ENCODE measurements around the gene COL18A1. TPM values are rescaled to one million over a fixed set of nuclear protein-coding genes. Genes with fewer than 3 reads are reported as not detected.
"Not testable (repeated sequence)": the region's sequence is repeated elsewhere in the genome, so short reads cannot be mapped to it uniquely, and the experiment has no call there.

Gene COL18A1
- polyA plus RNA-seq, 2 of the 4 experiments (the other 2 are of a cell fraction) = 17.3 to 88.4 TPM

DNA sequence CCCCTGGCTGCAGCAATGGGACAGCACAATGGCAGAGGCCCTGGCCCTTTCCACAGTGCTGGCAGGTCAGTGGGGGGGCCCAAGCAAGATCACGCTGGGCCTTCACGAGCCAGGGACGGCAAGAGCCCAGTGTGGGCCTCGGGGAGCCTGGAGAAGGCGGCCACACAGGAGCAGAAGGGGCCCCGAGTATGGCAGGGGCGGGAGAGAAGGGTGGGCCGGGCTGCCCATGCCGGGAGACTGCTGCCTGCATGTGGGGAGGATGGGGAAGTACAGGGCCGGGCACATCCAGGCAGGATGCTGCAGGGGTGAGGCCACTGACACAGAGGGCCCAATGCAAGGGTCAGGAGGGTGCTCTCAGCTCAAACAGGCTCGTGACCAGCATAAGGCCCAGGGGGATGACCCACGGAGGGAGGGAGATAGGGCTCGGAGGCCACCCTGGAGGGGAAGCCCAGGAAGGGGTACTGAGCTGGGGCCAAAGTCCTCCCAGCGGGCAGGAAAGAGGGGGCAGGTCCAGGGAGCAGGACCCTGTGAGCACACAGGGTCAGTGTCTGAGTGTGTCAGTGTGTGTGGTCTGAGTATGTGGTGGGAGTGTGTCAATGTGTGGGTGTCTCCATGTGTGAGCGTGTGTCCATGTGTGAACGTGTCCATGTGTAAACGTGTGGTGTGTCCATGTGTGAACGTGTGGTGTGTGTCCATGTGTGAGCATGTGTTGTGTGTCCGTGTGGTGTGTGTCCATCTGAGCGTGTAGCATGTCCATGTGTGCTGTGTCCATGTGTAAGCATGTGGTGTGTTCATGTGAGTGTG lies 124.2 kb downstream of the COL18A1 start (continued):
- TF ChIP-seq MAZ (IDR thresholded peaks at IDR 0.05; ENCODE audit: borderline replicate concordance, low read depth, low read length) (no peak), TFCP2L1 (CRISPR knock-in tag; IDR thresholded peaks at IDR 0.05) (no peak), MAFK (IDR thresholded peaks at IDR 0.05; ENCODE audit: partially characterized antibody) (no peak)

- POLR2A ChIA-PET = no interaction called here
- TF ChIP-seq MYC (IDR thresholded peaks at IDR 0.05; ENCODE audit: borderline replicate concordance, low read length) (no peak), RAD21 (conservative IDR thresholded peaks at IDR 0.05 in 1 of 2, IDR thresholded peaks at IDR 0.05 in 1 of 2) (no peak), NR3C1 (IDR thresholded peaks at IDR 0.05) (no peak), JUN (IDR thresholded peaks at IDR 0.05) (no peak), RNF2 (IDR thresholded peaks at IDR 0.05; ENCODE audit: borderline replicate concordance, low read depth) (no peak), TFCP2L1 (CRISPR knock-in tag; IDR thresholded peaks at IDR 0.05) (no peak), MAZ (IDR thresholded peaks at IDR 0.05; ENCODE audit: borderline replicate concordance, low read depth, low read length) (no peak), CBX2 (IDR thresholded peaks at IDR 0.05; ENCODE audit: borderline replicate concordance, low read depth) (no peak), SREBF2 (IDR thresholded peaks at IDR 0.05) (no peak)
- no peak overlapping the region for H3K27ac ChIP-seq
- H3K4me1 ChIP-seq = no peaks in the 10 kb centered on the region
- ATAC-seq (no peak), DNase-seq (ENCODE audit: low read depth in 1 of 2, low spot score in 1 of 2) (no peak), FAIRE-seq (no peak)
- H3K9me3 ChIP-seq = no peaks in the 10 kb centered on the region
- H3K4me2 ChIP-seq = no peak overlapping the region
- 85% methylated on average over 11 of the region's 11 CpGs for WGBS (ENCODE audit: missing lambda C conversion rate)
- H3K4me3 ChIP-seq = no peak overlapping the region
- CTCF ChIA-PET = no interaction called here
Measured at GRCh38 chr21:45529785-45530422, 124.9 kb downstream of the COL18A1 start.

- ATAC-seq (no peak), DNase-seq (ENCODE audit: low read depth in 1 of 2, low spot score in 1 of 2) (no peak), FAIRE-seq (no peak)
- Histone ChIP-seq H3K4me2 (no peak overlapping the region), H3K9me3 (no peaks in the 10 kb centered on the region), H3K4me3 (no peak overlapping the region), H3K4me1 (no peaks in the 10 kb centered on the region), H3K27ac (no peak overlapping the region)
- TF ChIP-seq POLR2A (IDR thresholded peaks at IDR 0.05; ENCODE audit: low read length) (no peak), FOSL2 (IDR thresholded peaks at IDR 0.05) (no peak), FOSL2 (CRISPR knock-in tag; IDR thresholded peaks at IDR 0.05) (no peak), BHLHE40 (IDR thresholded peaks at IDR 0.05; ENCODE audit: low read depth, low read length) (no peak), JUN (IDR thresholded peaks at IDR 0.05) (no peak), MAFK (IDR thresholded peaks at IDR 0.05; ENCODE audit: partially characterized antibody) (no peak)
- WGBS (ENCODE audit: missing lambda C conversion rate) = 96% methylated on average over 37 of the region's 50 CpGs
- CTCF ChIA-PET = interaction anchor here (1.6 kb wide), 1 partner anchor 26 kb away, joined by 4 read pairs; no protein-coding TSS in a partner anchor
- POLR2A ChIA-PET = no interaction called here
Measured at GRCh38 chr21:45530423-45531113, 125.6 kb downstream of the COL18A1 start.

DNA sequence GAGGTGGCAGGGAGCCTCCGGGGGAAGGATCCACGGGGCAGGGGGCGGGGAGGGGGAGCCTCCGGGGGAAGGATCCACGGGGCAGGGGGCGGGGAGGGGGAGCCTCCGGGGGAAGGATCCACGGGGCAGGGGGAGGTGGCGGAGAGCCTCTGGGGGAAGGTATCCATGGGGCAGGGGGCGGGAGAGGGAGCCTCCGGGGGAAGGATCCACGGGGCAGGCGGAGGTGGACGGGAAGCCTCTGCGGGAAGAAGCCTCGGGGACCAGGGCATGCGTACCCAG lies 126.1 kb downstream of the COL18A1 start:
- H3K4me3 ChIP-seq; FAIRE-seq; DNase-seq (ENCODE audit: low read depth in 1 of 2, low spot score in 1 of 2); H3K4me1 ChIP-seq; H3K9me3 ChIP-seq; POLR2A ChIA-PET; H3K4me2 ChIP-seq; ATAC-seq; H3K27ac ChIP-seq: not testable (repeated sequence)
- CTCF ChIA-PET = interaction anchor here (1.3 to 1.7 kb wide), 3 partner anchors 14 to 48 kb away, joined by 3 to 4 read pairs (median 4); no protein-coding TSS in a partner anchor
- WGBS (ENCODE audit: missing lambda C conversion rate) = 97% methylated on average over 6 of the region's 17 CpGs

DNA sequence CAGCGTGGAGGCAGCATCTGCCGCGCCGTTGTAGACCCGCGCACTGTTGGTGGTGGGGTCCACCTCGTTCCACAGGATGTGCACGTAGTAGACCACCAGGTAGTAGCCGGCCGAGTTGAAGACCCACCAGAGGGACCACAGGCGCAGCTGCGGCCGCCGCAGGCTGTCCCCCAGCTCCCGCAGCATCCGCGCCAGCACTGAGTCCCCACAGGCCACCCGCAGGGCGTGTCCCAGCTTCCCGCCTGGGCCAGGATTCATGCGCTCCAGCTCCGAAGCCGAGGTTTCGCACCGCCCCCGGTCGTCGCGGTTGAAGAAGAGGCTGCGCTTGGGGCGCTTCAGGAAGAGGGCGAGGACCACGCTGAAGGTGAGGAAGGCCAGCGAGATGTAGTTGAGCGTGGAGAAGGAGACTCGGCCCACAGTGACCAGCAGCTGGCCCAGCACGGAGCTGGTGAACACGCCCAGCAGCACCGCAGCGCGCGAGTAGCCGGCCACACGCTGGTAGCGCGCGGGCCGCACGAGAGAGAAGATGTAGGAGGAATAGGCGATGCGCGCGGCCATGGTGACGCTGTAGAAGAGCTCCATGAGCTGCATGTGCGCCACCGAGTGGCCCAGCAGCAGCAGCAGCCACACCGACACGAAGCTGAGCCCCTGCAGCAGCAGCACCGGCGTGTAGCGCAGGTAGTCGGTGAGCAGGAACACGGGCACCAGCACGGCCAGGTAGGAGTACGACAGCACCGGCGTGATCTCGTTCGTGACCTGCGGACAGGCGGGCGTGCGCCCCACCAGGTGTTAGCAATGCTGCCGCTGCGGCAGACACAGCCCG lies 126.6 kb downstream of the COL18A1 start:
- CTCF ChIA-PET = interaction anchor here (1.3 to 1.7 kb wide), 3 partner anchors 14 to 48 kb away, joined by 3 to 4 read pairs (median 4); no protein-coding TSS in a partner anchor
- Histone ChIP-seq H3K4me3 (no peak overlapping the region), H3K9me3 (no peaks in the 10 kb centered on the region), H3K4me2 (no peak overlapping the region), H3K27ac (no peak overlapping the region), H3K4me1 (no peaks in the 10 kb centered on the region)
- ATAC-seq (no peak), FAIRE-seq (no peak), DNase-seq (ENCODE audit: low read depth in 1 of 2, low spot score in 1 of 2) (no peak)
- 97% methylated on average over 53 of the region's 76 CpGs for WGBS (ENCODE audit: missing lambda C conversion rate)
- POLR2A ChIA-PET = no interaction called here
- no peak for TF ChIP-seq TFCP2L1 (CRISPR knock-in tag; IDR thresholded peaks at IDR 0.05)
- TF ChIP-seq HDAC2 (IDR thresholded peaks at IDR 0.05) = no peak
- TF ChIP-seq GATA3 (IDR thresholded peaks at IDR 0.05; ENCODE audit: borderline replicate concordance) = no peak
- no peak for TF ChIP-seq HOXB13 (CRISPR knock-in tag; IDR thresholded peaks at IDR 0.05; ENCODE audit: low read depth)
- TF ChIP-seq KDM5A (IDR thresholded peaks at IDR 0.05) = no peak
- no peak for TF ChIP-seq HEYL (CRISPR knock-in tag; IDR thresholded peaks at IDR 0.05)
- TF ChIP-seq HOXA7 (CRISPR knock-in tag; IDR thresholded peaks at IDR 0.05) = no peak
- TF ChIP-seq SMC3 (IDR thresholded peaks at IDR 0.05) = no peak
- no peak for TF ChIP-seq SREBF2 (IDR thresholded peaks at IDR 0.05)
- no peak for TF ChIP-seq CBX8 (IDR thresholded peaks at IDR 0.05)
- TF ChIP-seq PHF8 (IDR thresholded peaks at IDR 0.05; ENCODE audit: borderline replicate concordance, low read depth) = no peak
- TF ChIP-seq HOXB5 (CRISPR knock-in tag; IDR thresholded peaks at IDR 0.05) = no peak
- TF ChIP-seq NPAS2 (CRISPR knock-in tag; IDR thresholded peaks at IDR 0.05; ENCODE audit: borderline replicate concordance) = no peak

Data from A549 (cell line).